DND-41 (cell line): Measurements from ENCODE around the gene REV3L.

Experiments
- CTCF ChIP-seq: IDR thresholded peaks from 2 replicates; pipeline ENCODE4 v1.5.1; 2012; ENCODE audit warnings: borderline replicate concordance, low read length, moderate library complexity, mild to moderate bottlenecking; ENCODE audit not compliant: poor library complexity, severe bottlenecking; ENCODE audit errors: extremely low read depth
- EZH2 ChIP-seq: IDR thresholded peaks from 3 replicates; pipeline ENCODE4 v1.6.1; 2012; ENCODE audit warnings: borderline replicate concordance, low read depth, mild to moderate bottlenecking, moderate library complexity, low read length, inconsistent platforms; ENCODE audit not compliant: severe bottlenecking

DNA sequence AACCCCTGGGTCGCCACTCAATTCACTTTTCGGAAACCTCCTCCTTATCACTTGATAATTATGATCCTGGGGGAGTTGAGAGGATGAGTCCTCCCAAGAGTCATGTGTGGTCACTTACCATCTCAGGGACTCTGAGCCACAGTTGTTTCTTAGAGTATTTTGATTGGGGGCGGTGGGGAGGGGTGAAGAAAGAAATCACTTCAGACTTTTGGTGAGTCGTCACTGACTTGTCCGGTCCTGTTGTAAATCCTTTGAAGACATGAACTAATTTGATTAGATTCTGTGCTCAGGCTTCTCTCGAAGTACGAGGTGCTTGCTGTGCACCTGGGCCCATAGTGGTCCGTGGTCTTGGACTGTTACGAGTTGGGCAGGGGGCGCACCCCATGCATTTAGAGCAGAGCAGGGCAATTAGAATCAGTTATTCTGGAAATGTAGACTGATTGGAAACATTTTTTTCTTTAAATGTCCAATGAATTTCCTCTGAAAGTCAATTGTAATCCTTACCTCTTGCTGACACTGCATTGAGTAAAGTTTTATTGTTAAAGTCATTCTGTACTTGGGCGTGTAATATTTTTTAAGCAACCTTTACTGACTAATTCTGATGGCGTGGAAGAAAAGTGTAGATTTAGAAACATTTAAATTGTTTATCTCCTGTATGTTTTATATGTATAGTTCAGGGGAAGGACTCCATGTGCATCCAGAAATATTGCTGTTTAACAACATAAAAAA lies 222.3 kb downstream of the REV3L start:
- TF ChIP-seq CTCF (no peak), EZH2 (no peak)
